HL-60 (cell line): ENCODE results near the gene MLLT10.

Experiments used
- CTCF ChIP-seq: IDR thresholded peaks from one replicate; pipeline ENCODE4 v1.5.1; 2011; ENCODE audit warnings: low read length, control low read depth, inconsistent platforms; ENCODE audit not compliant: insufficient read depth
- GABPA ChIP-seq: IDR thresholded peaks from 2 replicates; pipeline ENCODE4 v1.6.1; 2012; ENCODE audit warnings: low read depth
- POLR2AphosphoS5 ChIP-seq: IDR thresholded peaks from 2 replicates; pipeline ENCODE4 v1.6.1; 2012; ENCODE audit warnings: low read depth
- TF ChIP-seq, protein P1 (sequence below): IDR thresholded peaks from 2 replicates; pipeline ENCODE4 v1.6.1; 2012; ENCODE audit warnings: low read depth; ENCODE audit not compliant: insufficient replicate concordance

- no peak for TF ChIP-seq CTCF
- no peak for TF ChIP-seq POLR2AphosphoS5
- TF ChIP-seq, protein P1, sequence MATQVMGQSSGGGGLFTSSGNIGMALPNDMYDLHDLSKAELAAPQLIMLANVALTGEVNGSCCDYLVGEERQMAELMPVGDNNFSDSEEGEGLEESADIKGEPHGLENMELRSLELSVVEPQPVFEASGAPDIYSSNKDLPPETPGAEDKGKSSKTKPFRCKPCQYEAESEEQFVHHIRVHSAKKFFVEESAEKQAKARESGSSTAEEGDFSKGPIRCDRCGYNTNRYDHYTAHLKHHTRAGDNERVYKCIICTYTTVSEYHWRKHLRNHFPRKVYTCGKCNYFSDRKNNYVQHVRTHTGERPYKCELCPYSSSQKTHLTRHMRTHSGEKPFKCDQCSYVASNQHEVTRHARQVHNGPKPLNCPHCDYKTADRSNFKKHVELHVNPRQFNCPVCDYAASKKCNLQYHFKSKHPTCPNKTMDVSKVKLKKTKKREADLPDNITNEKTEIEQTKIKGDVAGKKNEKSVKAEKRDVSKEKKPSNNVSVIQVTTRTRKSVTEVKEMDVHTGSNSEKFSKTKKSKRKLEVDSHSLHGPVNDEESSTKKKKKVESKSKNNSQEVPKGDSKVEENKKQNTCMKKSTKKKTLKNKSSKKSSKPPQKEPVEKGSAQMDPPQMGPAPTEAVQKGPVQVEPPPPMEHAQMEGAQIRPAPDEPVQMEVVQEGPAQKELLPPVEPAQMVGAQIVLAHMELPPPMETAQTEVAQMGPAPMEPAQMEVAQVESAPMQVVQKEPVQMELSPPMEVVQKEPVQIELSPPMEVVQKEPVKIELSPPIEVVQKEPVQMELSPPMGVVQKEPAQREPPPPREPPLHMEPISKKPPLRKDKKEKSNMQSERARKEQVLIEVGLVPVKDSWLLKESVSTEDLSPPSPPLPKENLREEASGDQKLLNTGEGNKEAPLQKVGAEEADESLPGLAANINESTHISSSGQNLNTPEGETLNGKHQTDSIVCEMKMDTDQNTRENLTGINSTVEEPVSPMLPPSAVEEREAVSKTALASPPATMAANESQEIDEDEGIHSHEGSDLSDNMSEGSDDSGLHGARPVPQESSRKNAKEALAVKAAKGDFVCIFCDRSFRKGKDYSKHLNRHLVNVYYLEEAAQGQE = no peak
- no peak for TF ChIP-seq GABPA
Observed at GRCh38 chr10:21623291-21623690, 89.3 kb downstream of the MLLT10 start.
